PC-3 (cell line): ENCODE results near the gene NKTR. TPM values are rescaled to one million over a fixed set of nuclear protein-coding genes. Genes with fewer than 3 reads are reported as not detected.

Source experiments
- ATAC-seq: fragments of 200-7000 bp; cut with Tn5 transposase; 2 replicates; pipeline ENCODE4 v1.9.1; 2020; ENCODE audit warnings: mild to moderate bottlenecking, moderate library complexity
- BruUV-seq: library from RNA; stranded (reverse); fragments of 400-500 nt; replicated peaks from 2 replicates; lab custom pipeline; 2021; lab: Mats Ljungman, UMichigan
- CTCF ChIA-PET: fragments of 300-600 bp; sonication (Branson Sonifier 250); formaldehyde crosslinking; loops from one replicate; lab custom pipeline; 2022; ENCODE audit warnings: antibody characterized with exemption; lab: Charles Lee
- POLR2A ChIA-PET: fragments of 300-600 bp; sonication (Branson Sonifier 250); formaldehyde crosslinking; loops from one replicate; lab custom pipeline; 2022; ENCODE audit warnings: antibody characterized with exemption; ENCODE audit not compliant: unreplicated experiment; lab: Charles Lee
- DNase-seq: peaks from one replicate; pipeline ENCODE4 v3.0.0-alpha.2; 2015
- H2AFZ ChIP-seq: fragments of 300-600 bp; sonication (generic); 2 replicates; pipeline ENCODE4 v1.6.0; 2016; ENCODE audit warnings: antibody characterized with exemption, low read length
- H3F3A ChIP-seq: fragments of 300-600 bp; sonication (generic); one replicate; pipeline ENCODE4 v1.6.0; 2017; ENCODE audit warnings: antibody characterized with exemption, low read length, control low read depth, mild to moderate bottlenecking; ENCODE audit not compliant: unreplicated experiment
- H3K27ac ChIP-seq: fragments of 300-600 bp; sonication (generic); 2 replicates; pipeline ENCODE4 v1.5.1; 2016; ENCODE audit warnings: mild to moderate bottlenecking, low read length
- H3K27me3 ChIP-seq: fragments of 300-600 bp; sonication (generic); 2 replicates; pipeline ENCODE4 v1.6.1; 2016; ENCODE audit warnings: low read length, mixed read lengths
- H3K36me3 ChIP-seq: fragments of 300-600 bp; sonication (generic); 2 replicates; pipeline ENCODE4 v1.6.1; 2016; ENCODE audit warnings: low read depth, mixed run types, low read length, mixed read lengths
- H3K4me1 ChIP-seq: fragments of 300-600 bp; sonication (generic); 2 replicates; pipeline ENCODE4 v1.5.1; 2016; ENCODE audit warnings: low read length; ENCODE audit not compliant: insufficient read depth
- H3K4me2 ChIP-seq: fragments of 300-600 bp; sonication (generic); 2 replicates; pipeline ENCODE4 v1.6.0; 2016; ENCODE audit warnings: low read length
- H3K4me3 ChIP-seq: fragments of 300-600 bp; sonication (generic); 2 replicates; pipeline ENCODE4 v1.5.1; 2016; ENCODE audit warnings: mild to moderate bottlenecking, low read length, mixed read lengths
- H3K79me2 ChIP-seq: fragments of 300-600 bp; sonication (generic); 2 replicates; pipeline ENCODE4 v1.6.1; 2017; ENCODE audit warnings: low read length, mixed read lengths
- H3K9ac ChIP-seq: fragments of 300-600 bp; sonication (generic); 2 replicates; pipeline ENCODE4 v1.6.0; 2016; ENCODE audit warnings: mild to moderate bottlenecking, low read length
- H3K9me2 ChIP-seq: fragments of 300-600 bp; sonication (generic); replicated peaks from 2 replicates; pipeline ENCODE4 v1.6.1; 2016; ENCODE audit warnings: mixed run types, low read length, mixed read lengths
- H3K9me3 ChIP-seq: fragments of 300-600 bp; sonication (generic); 2 replicates; pipeline ENCODE4 v1.6.1; 2016; ENCODE audit warnings: low read length, mixed read lengths
- H4K20me1 ChIP-seq: fragments of 300-600 bp; sonication (generic); 2 replicates; pipeline ENCODE4 v1.6.1; 2016; ENCODE audit warnings: low read length, mixed read lengths
- CTCF ChIP-seq: fragments of 300-600 bp; sonication (generic); conservative IDR thresholded peaks from 2 replicates; pipeline ENCODE4 v1.5.1; 2017; ENCODE audit warnings: antibody characterized with exemption, low read depth, mild to moderate bottlenecking, low read length
- EZH2 ChIP-seq: fragments of 300-600 bp; sonication (generic); IDR thresholded peaks from one replicate; pipeline ENCODE4 v1.6.1; 2017; ENCODE audit warnings: antibody characterized with exemption, mild to moderate bottlenecking, low read length; ENCODE audit not compliant: unreplicated experiment
- EZH2phosphoT487 ChIP-seq: fragments of 300-600 bp; sonication (generic); IDR thresholded peaks from 2 replicates; pipeline ENCODE4 v1.6.1; 2018; ENCODE audit warnings: mild to moderate bottlenecking, antibody characterized with exemption, low read length, borderline replicate concordance
- intact Hi-C: fragments of 100-400 bp; cut with micrococcal nuclease; formaldehyde crosslinking; loops from 2 replicates; pipeline ENCODE4 v1.9.0; 2023
- total RNA-seq: library from RNA; depleted of rRNA; stranded (reverse); fragments of >200 nt; gene quantifications from 2 replicates; pipeline ENCODE4 v1.2.3, GENCODE V29; 2014

NKTR gene
- total RNA-seq, 1 experiment from 2014 or later = 37.6 TPM

GRCh38 chr3:42656680-42657610 lies 56.5 kb downstream of the NKTR start:
- H3K9me3 ChIP-seq = no peaks in the 10 kb centered on the region
- H3K27me3 ChIP-seq = no peaks in the 10 kb centered on the region
- ChIA-PET POLR2A (no interaction called here), CTCF (no interaction called here)
- TF ChIP-seq CTCF (no peak), EZH2phosphoT487 (no peak), EZH2 (no peak)
- H3K4me3 ChIP-seq = no peak overlapping the region
- no peaks in the 10 kb centered on the region for H3F3A ChIP-seq
- H3K4me1 ChIP-seq = peaks cover 18% of the 10 kb centered on the region
- no peak overlapping the region for H3K9ac ChIP-seq
- H3K4me2 ChIP-seq = no peak overlapping the region
- no peak for DNase-seq
- H3K79me2 ChIP-seq = 0 out of 2 replicates have a peak, but pooled peaks cover 8% of the 10 kb centered on the region
- no TSS peak for BruUV-seq
- H4K20me1 ChIP-seq = no peaks in the 10 kb centered on the region
- no peak overlapping the region for H3K27ac ChIP-seq
- H3K9me2 ChIP-seq = no peaks in the 10 kb centered on the region
- H2AFZ ChIP-seq = no peak overlapping the region
- H3K36me3 ChIP-seq = no peaks in the 10 kb centered on the region
- ATAC-seq = no peak
- intact Hi-C loops = no loop called here

GRCh38 chr3:42657675-42658074 lies 57.2 kb downstream of the NKTR start:
- no TSS peak for BruUV-seq
- no peaks in the 10 kb centered on the region for H3K36me3 ChIP-seq

More at GRCh38 chr3:42657675-42658074, 57.2 kb downstream of the NKTR start:
- H3K9ac ChIP-seq = no peak overlapping the region
- H3K4me2 ChIP-seq = no peak overlapping the region
- H3K27ac ChIP-seq = no peak overlapping the region
- H3K9me3 ChIP-seq = no peaks in the 10 kb centered on the region
- ChIA-PET CTCF (interaction anchor here (0.6 kb wide), 1 partner anchor 54 kb away, joined by 4 read pairs; no protein-coding TSS in a partner anchor), POLR2A (no interaction called here)
- no peaks in the 10 kb centered on the region for H3K9me2 ChIP-seq
- H3F3A ChIP-seq = no peaks in the 10 kb centered on the region
- no peak for TF ChIP-seq EZH2
- no peak for TF ChIP-seq EZH2phosphoT487
- TF ChIP-seq CTCF = no peak
- DNase-seq (no peak), ATAC-seq (no peak)
- H2AFZ ChIP-seq = no peak overlapping the region
- H3K4me1 ChIP-seq = peaks cover 11% of the 10 kb centered on the region
- intact Hi-C loops = no loop called here
- no peaks in the 10 kb centered on the region for H4K20me1 ChIP-seq
- no peak overlapping the region for H3K4me3 ChIP-seq
- 0 out of 2 replicates have a peak, but pooled peaks cover 8% of the 10 kb centered on the region for H3K79me2 ChIP-seq
- no peaks in the 10 kb centered on the region for H3K27me3 ChIP-seq
